HepG2 (cell line): ENCODE data around the gene ARHGEF3. TPM values are rescaled to one million over a fixed set of nuclear protein-coding genes. Genes with fewer than 3 reads are reported as not detected.

Experiments used
- FOXP1 ChIP-seq, 2 experiments: fragments of 450-650 bp in 1 of 2; IDR thresholded peaks; 2 replicates each; pipeline ENCODE4 v1.6.1; 2017 to 2018; ENCODE audit warnings: antibody characterized with exemption in 1 of 2
- HNRNPUL1 ChIP-seq: fragments of 200-400 bp; formaldehyde crosslinking; IDR thresholded peaks from 2 replicates; pipeline ENCODE4 v1.6.1; 2017; ENCODE audit warnings: low read depth, mild to moderate bottlenecking, low read length, moderate library complexity
- KDM5B ChIP-seq: sonication (generic); formaldehyde crosslinking; IDR thresholded peaks from 2 replicates; pipeline ENCODE4 v1.4.0; 2020; ENCODE audit warnings: missing genetic modification reagents, mild to moderate bottlenecking, borderline replicate concordance
- MED8 ChIP-seq: sonication (generic); formaldehyde crosslinking; IDR thresholded peaks from 2 replicates; pipeline ENCODE4 v1.8.1; 2023; ENCODE audit warnings: mild to moderate bottlenecking, missing genetic modification reagents; ENCODE audit not compliant: insufficient replicate concordance
- ONECUT2 ChIP-seq: sonication (generic); formaldehyde crosslinking; IDR thresholded peaks from 2 replicates; pipeline ENCODE4 v1.4.0; 2020; ENCODE audit warnings: missing genetic modification reagents
- SCMH1 ChIP-seq: sonication (generic); formaldehyde crosslinking; IDR thresholded peaks from 2 replicates; pipeline ENCODE4 v1.9.0; 2021; ENCODE audit warnings: missing genetic modification reagents, mild to moderate bottlenecking, borderline replicate concordance
- SSRP1 ChIP-seq: IDR thresholded peaks from 2 replicates; pipeline ENCODE4 v1.6.1; 2016; ENCODE audit warnings: control low read depth
- ZNF251 ChIP-seq: sonication (generic); formaldehyde crosslinking; IDR thresholded peaks from 2 replicates; pipeline ENCODE4 v1.9.0; 2021; ENCODE audit warnings: mild to moderate bottlenecking, missing genetic modification reagents
- ZNF329 ChIP-seq: sonication (generic); formaldehyde crosslinking; IDR thresholded peaks from 2 replicates; pipeline ENCODE4 v1.9.0; 2021; ENCODE audit warnings: low read depth, mild to moderate bottlenecking, missing genetic modification reagents
- ZNF501 ChIP-seq: sonication (generic); formaldehyde crosslinking; IDR thresholded peaks from 2 replicates; pipeline ENCODE4 v1.5.1; 2020; ENCODE audit warnings: mild to moderate bottlenecking, moderate library complexity, missing genetic modification reagents
- ZNF672 ChIP-seq: sonication (generic); formaldehyde crosslinking; IDR thresholded peaks from 2 replicates; pipeline ENCODE4 v1.8.1; 2022; ENCODE audit warnings: missing genetic modification reagents
- ZNF770 ChIP-seq: sonication (generic); formaldehyde crosslinking; IDR thresholded peaks from 2 replicates; pipeline ENCODE4 v1.5.0; 2020; ENCODE audit warnings: mild to moderate bottlenecking, missing genetic modification reagents
- ZNF773 ChIP-seq: sonication (generic); formaldehyde crosslinking; IDR thresholded peaks from 2 replicates; pipeline ENCODE4 v1.4.0; 2020; ENCODE audit warnings: missing genetic modification reagents, borderline replicate concordance
- polyA plus RNA-seq, 8 experiments: library from polyadenylated mRNA; depleted of rRNA in 3 of 8; stranded (reverse) in 7 of 8; unstranded in 1 of 8; fragments of >200 nt; fragmentation: Illumina TruSeq in 4 of 8; extraction: Trizol in 4 of 8; gene quantifications; 2 replicates each; pipeline versions ENCODE4 v1.2.1 to v1.2.3, GENCODE V29; 2011 to 2016; ENCODE audit warnings: low read depth in 4 of 8, missing spikeins in 1 of 8, mixed read lengths in 1 of 8; ENCODE audit not compliant: insufficient read depth in 1 of 8
- total RNA-seq, 5 experiments: library from RNA; depleted of rRNA; stranded (reverse); fragments of >200 nt; fragmentation: Illumina TruSeq; extraction: Trizol; gene quantifications; 2 replicates each; pipeline ENCODE4 v1.2.3, GENCODE V29; 2016; ENCODE audit warnings: low read depth in 1 of 5
- TF ChIP-seq, protein P1 (sequence below): sonication (generic); formaldehyde crosslinking; conservative IDR thresholded peaks from 2 replicates; pipeline ENCODE4 v1.4.0; 2020; ENCODE audit warnings: mild to moderate bottlenecking, missing genetic modification reagents, moderate library complexity
- TF ChIP-seq, protein P2 (sequence below): sonication (generic); formaldehyde crosslinking; conservative IDR thresholded peaks from 2 replicates; pipeline ENCODE4 v1.8.0; 2022; ENCODE audit warnings: mild to moderate bottlenecking, moderate library complexity, missing genetic modification reagents
- TF ChIP-seq, protein P3 (sequence below): fragments of 450-650 bp; IDR thresholded peaks from 2 replicates; pipeline ENCODE4 v1.6.1; 2017; ENCODE audit warnings: mild to moderate bottlenecking

Gene ARHGEF3
- total and polyA plus RNA-seq, 2 of the 13 experiments (the other 11 are each of a cell fraction or from before 2014, with no cell fraction given), result 14.8 to 23.1 TPM

DNA sequence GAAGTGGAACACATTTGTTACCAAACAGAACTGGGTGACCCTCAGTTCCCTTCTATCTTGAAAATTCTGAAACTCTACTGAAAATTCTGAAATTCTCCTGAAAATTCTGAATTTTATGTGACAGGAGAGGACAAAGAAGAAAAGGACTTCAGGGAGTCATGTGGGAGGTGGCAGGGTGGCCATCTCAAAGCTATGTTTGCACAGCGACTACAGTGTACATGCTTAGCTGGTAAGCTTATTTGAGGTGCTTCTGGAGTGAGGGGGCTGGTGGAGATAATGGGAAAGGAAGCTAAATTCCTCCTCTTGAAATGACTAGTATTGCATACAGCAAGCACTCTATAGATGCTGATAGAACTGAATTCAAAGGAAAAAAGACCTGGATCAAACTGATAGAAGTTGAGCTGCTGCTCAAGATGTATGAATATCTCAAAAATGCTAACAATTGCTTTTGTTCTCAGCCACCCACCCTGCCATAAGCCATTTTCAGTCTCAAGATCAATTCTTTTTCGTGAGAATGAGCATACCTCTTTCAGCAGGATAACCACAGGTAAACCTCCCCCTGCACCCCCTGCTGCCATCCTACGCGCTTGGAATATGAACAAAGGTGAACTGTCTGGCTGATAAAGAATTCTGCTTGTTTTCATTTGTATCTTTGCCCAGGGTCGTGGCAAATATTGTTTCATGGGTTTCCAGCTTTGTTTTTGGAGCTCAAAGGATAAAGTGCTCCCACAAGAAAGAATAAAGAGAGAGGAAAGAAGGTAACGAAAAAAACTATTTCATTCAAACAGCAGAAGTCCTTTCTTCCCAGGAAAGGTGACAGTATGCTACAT is 16.6 kb upstream of the ARHGEF3 start (continued):
- TF ChIP-seq, protein P1, sequence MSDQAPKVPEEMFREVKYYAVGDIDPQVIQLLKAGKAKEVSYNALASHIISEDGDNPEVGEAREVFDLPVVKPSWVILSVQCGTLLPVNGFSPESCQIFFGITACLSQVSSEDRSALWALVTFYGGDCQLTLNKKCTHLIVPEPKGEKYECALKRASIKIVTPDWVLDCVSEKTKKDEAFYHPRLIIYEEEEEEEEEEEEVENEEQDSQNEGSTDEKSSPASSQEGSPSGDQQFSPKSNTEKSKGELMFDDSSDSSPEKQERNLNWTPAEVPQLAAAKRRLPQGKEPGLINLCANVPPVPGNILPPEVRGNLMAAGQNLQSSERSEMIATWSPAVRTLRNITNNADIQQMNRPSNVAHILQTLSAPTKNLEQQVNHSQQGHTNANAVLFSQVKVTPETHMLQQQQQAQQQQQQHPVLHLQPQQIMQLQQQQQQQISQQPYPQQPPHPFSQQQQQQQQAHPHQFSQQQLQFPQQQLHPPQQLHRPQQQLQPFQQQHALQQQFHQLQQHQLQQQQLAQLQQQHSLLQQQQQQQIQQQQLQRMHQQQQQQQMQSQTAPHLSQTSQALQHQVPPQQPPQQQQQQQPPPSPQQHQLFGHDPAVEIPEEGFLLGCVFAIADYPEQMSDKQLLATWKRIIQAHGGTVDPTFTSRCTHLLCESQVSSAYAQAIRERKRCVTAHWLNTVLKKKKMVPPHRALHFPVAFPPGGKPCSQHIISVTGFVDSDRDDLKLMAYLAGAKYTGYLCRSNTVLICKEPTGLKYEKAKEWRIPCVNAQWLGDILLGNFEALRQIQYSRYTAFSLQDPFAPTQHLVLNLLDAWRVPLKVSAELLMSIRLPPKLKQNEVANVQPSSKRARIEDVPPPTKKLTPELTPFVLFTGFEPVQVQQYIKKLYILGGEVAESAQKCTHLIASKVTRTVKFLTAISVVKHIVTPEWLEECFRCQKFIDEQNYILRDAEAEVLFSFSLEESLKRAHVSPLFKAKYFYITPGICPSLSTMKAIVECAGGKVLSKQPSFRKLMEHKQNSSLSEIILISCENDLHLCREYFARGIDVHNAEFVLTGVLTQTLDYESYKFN, result peak; percentile 67; the same call in 1 of the 2 replicates
- TF ChIP-seq ZNF251 (CRISPR knock-in tag) (no peak), MED8 (CRISPR knock-in tag) (no peak), ZNF770 (CRISPR knock-in tag) (no peak), SCMH1 (CRISPR knock-in tag) (no peak), SSRP1 (CRISPR knock-in tag) (no peak), ZNF672 (CRISPR knock-in tag) (no peak), FOXP1 (IDR thresholded peaks at IDR 0.05) (no peak), FOXP1 (CRISPR knock-in tag; IDR thresholded peaks at IDR 0.05) (peak; percentile 52; the same call in 1 of the 2 replicates), ZNF501 (CRISPR knock-in tag) (no peak), HNRNPUL1 (no peak), ZNF773 (CRISPR knock-in tag) (no peak), ZNF329 (no peak), KDM5B (no peak), ONECUT2 (CRISPR knock-in tag) (peak; percentile 31; the same call in 1 of the 2 replicates)
- TF ChIP-seq, protein P2, sequence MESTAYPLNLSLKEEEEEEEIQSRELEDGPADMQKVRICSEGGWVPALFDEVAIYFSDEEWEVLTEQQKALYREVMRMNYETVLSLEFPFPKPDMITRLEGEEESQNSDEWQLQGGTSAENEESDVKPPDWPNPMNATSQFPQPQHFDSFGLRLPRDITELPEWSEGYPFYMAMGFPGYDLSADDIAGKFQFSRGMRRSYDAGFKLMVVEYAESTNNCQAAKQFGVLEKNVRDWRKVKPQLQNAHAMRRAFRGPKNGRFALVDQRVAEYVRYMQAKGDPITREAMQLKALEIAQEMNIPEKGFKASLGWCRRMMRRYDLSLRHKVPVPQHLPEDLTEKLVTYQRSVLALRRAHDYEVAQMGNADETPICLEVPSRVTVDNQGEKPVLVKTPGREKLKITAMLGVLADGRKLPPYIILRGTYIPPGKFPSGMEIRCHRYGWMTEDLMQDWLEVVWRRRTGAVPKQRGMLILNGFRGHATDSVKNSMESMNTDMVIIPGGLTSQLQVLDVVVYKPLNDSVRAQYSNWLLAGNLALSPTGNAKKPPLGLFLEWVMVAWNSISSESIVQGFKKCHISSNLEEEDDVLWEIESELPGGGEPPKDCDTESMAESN (CRISPR knock-in tag), result no peak
- TF ChIP-seq, protein P3, sequence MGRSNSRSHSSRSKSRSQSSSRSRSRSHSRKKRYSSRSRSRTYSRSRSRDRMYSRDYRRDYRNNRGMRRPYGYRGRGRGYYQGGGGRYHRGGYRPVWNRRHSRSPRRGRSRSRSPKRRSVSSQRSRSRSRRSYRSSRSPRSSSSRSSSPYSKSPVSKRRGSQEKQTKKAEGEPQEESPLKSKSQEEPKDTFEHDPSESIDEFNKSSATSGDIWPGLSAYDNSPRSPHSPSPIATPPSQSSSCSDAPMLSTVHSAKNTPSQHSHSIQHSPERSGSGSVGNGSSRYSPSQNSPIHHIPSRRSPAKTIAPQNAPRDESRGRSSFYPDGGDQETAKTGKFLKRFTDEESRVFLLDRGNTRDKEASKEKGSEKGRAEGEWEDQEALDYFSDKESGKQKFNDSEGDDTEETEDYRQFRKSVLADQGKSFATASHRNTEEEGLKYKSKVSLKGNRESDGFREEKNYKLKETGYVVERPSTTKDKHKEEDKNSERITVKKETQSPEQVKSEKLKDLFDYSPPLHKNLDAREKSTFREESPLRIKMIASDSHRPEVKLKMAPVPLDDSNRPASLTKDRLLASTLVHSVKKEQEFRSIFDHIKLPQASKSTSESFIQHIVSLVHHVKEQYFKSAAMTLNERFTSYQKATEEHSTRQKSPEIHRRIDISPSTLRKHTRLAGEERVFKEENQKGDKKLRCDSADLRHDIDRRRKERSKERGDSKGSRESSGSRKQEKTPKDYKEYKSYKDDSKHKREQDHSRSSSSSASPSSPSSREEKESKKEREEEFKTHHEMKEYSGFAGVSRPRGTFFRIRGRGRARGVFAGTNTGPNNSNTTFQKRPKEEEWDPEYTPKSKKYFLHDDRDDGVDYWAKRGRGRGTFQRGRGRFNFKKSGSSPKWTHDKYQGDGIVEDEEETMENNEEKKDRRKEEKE, result no peak
